Endothelial cell of umbilical vein (primary cell): ENCODE measurements around the gene PID1. TPM values are rescaled to one million over a fixed set of nuclear protein-coding genes. Genes with fewer than 3 reads are reported as not detected.
"Not testable (repeated sequence)": the region's sequence is repeated elsewhere in the genome, so short reads cannot be mapped to it uniquely, and the experiment has no call there.

ENCODE experiments used
- BruUV-seq: library from RNA; stranded (reverse); fragments of 400-500 nt; replicated peaks from 2 replicates; lab custom pipeline; 2021; lab: Mats Ljungman, UMichigan
- CTCF ChIA-PET: fragments of 300-600, 350-600 bp; sonication (Branson Sonifier 250); formaldehyde crosslinking; loops from one replicate; lab custom pipeline; 2021; ENCODE audit warnings: antibody characterized with exemption, inconsistent platforms; lab: Charles Lee
- POLR2A ChIA-PET: fragments of 300-600, 350-600 bp; sonication (Branson Sonifier 250); formaldehyde crosslinking; loops from one replicate; lab custom pipeline; 2021; ENCODE audit warnings: antibody characterized with exemption, inconsistent platforms; lab: Charles Lee
- DNase-seq: peaks from one replicate; pipeline ENCODE4 v3.0.0-alpha.2; 2011; ENCODE audit warnings: low read depth, low spot score
- FAIRE-seq: peaks from 2 replicates; lab custom pipeline; 2011; peaks lifted over from hg19 to GRCh38; lab: Jason Lieb, UNC
- H2AFZ ChIP-seq: 2 replicates; pipeline ENCODE4 v1.6.0; 2012; ENCODE audit warnings: low read depth, low read length, control low read depth, inconsistent platforms
- H3K27ac ChIP-seq: 2 replicates; pipeline ENCODE4 v1.5.1; 2011; ENCODE audit warnings: low read depth, mild to moderate bottlenecking, control low read depth, low read length, moderate library complexity; ENCODE audit not compliant: insufficient read depth
- H3K27me3 ChIP-seq, 2 experiments: 2 replicates each; pipeline versions ENCODE4 v1.6.0 to v1.6.1; 2011; ENCODE audit warnings: low read length in 2 of 2, mixed read lengths in 1 of 2; ENCODE audit not compliant: control insufficient read depth in 2 of 2, insufficient read depth in 2 of 2
- H3K36me3 ChIP-seq, 2 experiments: 2 replicates in 1 of 2; 3 replicates in 1 of 2; pipeline ENCODE4 v1.5.1; 2011; ENCODE audit warnings: low read length in 2 of 2, mild to moderate bottlenecking in 1 of 2, moderate library complexity in 1 of 2; ENCODE audit not compliant: control insufficient read depth in 2 of 2, insufficient read depth in 2 of 2; ENCODE audit errors: extremely low read depth in 1 of 2
- H3K4me1 ChIP-seq: 3 replicates; pipeline ENCODE4 v1.5.1; 2011; ENCODE audit warnings: mild to moderate bottlenecking, low read length; ENCODE audit not compliant: control insufficient read depth, insufficient read depth; ENCODE audit errors: extremely low read depth
- H3K4me2 ChIP-seq: 2 replicates; pipeline ENCODE4 v1.6.1; 2011; ENCODE audit warnings: low read length, control low read depth, mixed read lengths; ENCODE audit not compliant: insufficient read depth
- H3K4me3 ChIP-seq, 3 experiments: fragments of 200-600 bp in 1 of 3; sonication (generic), shearing (Covaris generic) in 1 of 3; replicated peaks in 1 of 3; 2 replicates each; pipeline ENCODE4 v1.5.1; 2011 to 2016; ENCODE audit warnings: control low read depth in 3 of 3, low read length in 3 of 3, mild to moderate bottlenecking in 2 of 3, inconsistent platforms in 1 of 3, low read depth in 1 of 3, moderate library complexity in 1 of 3; ENCODE audit not compliant: insufficient read depth in 1 of 3
- H3K79me2 ChIP-seq: 2 replicates; pipeline ENCODE4 v1.6.0; 2012; ENCODE audit warnings: low read length, inconsistent platforms; ENCODE audit not compliant: control insufficient read depth, insufficient read depth
- H3K9ac ChIP-seq: replicated peaks from 2 replicates; pipeline ENCODE3; 2011; ENCODE audit warnings: low read length, control low read depth; ENCODE audit not compliant: insufficient read depth; ENCODE audit errors: extremely low read depth
- H3K9me1 ChIP-seq: replicated peaks from 3 replicates; pipeline ENCODE4 v1.6.0; 2011; ENCODE audit warnings: mild to moderate bottlenecking, low read length; ENCODE audit not compliant: control insufficient read depth, insufficient read depth; ENCODE audit errors: extremely low read depth
- H3K9me3 ChIP-seq: replicated peaks from 2 replicates; pipeline ENCODE4 v1.5.1; 2012; ENCODE audit warnings: low read length, inconsistent platforms; ENCODE audit not compliant: control insufficient read depth, insufficient read depth
- H4K20me1 ChIP-seq: replicated peaks from 2 replicates; pipeline ENCODE3; 2011; ENCODE audit warnings: mild to moderate bottlenecking, low read length; ENCODE audit not compliant: control insufficient read depth, insufficient read depth; ENCODE audit errors: extremely low read depth
- CTCF ChIP-seq, 2 donors: IDR thresholded peaks; 1 replicate in 1 of 2; 2 replicates in 1 of 2; pipeline ENCODE4 v1.5.1; 2011; ENCODE audit warnings: low read length in 2 of 2, mild to moderate bottlenecking in 2 of 2, moderate library complexity in 2 of 2, control low read depth in 1 of 2, inconsistent platforms in 1 of 2, low read depth in 1 of 2; ENCODE audit not compliant: insufficient read depth in 1 of 2; ENCODE audit errors: extremely low read depth in 1 of 2
- EZH2 ChIP-seq: IDR thresholded peaks from 2 replicates; pipeline ENCODE4 v1.6.1; 2012; ENCODE audit warnings: borderline replicate concordance, low read depth, mild to moderate bottlenecking, moderate library complexity, low read length, inconsistent platforms; ENCODE audit not compliant: severe bottlenecking
- FOS ChIP-seq: IDR thresholded peaks from 2 replicates; pipeline ENCODE4 v1.6.1; 2011; ENCODE audit warnings: mild to moderate bottlenecking, low read length, moderate library complexity, borderline replicate concordance; ENCODE audit not compliant: insufficient read depth
- GATA2 ChIP-seq: IDR thresholded peaks from 2 replicates; pipeline ENCODE4 v1.7.0; 2011; ENCODE audit warnings: low read depth, mild to moderate bottlenecking, moderate library complexity, mixed read lengths, low read length; ENCODE audit not compliant: insufficient read length, insufficient read depth
- JUN ChIP-seq: IDR thresholded peaks from 2 replicates; pipeline ENCODE4 v1.6.1; 2011; ENCODE audit warnings: borderline replicate concordance, low read depth; ENCODE audit not compliant: insufficient read length, insufficient read depth
- MAX ChIP-seq: IDR thresholded peaks from 2 replicates; pipeline ENCODE4 v1.6.1; 2011; ENCODE audit not compliant: insufficient read depth, insufficient read length
- MYC ChIP-seq: IDR thresholded peaks from one replicate; pipeline ENCODE4 v1.6.1; 2011; ENCODE audit warnings: mild to moderate bottlenecking, low read depth, low read length
- POLR2A ChIP-seq: IDR thresholded peaks from 2 replicates; pipeline ENCODE4 v1.6.1; 2012; ENCODE audit warnings: low read depth, mild to moderate bottlenecking, control low read depth, low read length
- POLR2AphosphoS5 ChIP-seq: IDR thresholded peaks from 2 replicates; pipeline ENCODE4 v1.6.1; 2012; ENCODE audit warnings: low read depth, mild to moderate bottlenecking, control low read depth, low read length, moderate library complexity; ENCODE audit not compliant: insufficient read depth
- dilution Hi-C: fragments of 300-500 bp; cut with MboI; formaldehyde crosslinking; loops from one replicate; pipeline ENCODE4 v1.15.0; 2019; ENCODE audit warnings: low sequenced_read_pairs; ENCODE audit not compliant: extremely low pct_ligation_motif_present
- intact Hi-C: fragments of 100-400 bp; cut with micrococcal nuclease; formaldehyde crosslinking; loops from one replicate; pipeline ENCODE4 v1.10.0; 2022
- polyA plus RNA-seq, 4 experiments: library from polyadenylated mRNA; depleted of rRNA in 3 of 4; stranded (reverse) in 3 of 4; unstranded in 1 of 4; fragments of >200 nt; gene quantifications; 2 replicates each; pipeline versions ENCODE4 v1.2.1 to v1.2.3, GENCODE V29; 2011 to 2012; ENCODE audit warnings: missing spikeins in 1 of 4
- total RNA-seq: library from RNA; stranded (reverse); gene quantifications from 2 replicates; pipeline ENCODE4 v1.2.3, GENCODE V29; 2021

Gene PID1
- total and polyA plus RNA-seq, 2 donors (not counting 3 experiments of a cell fraction or from before 2014, with no cell fraction given), result not detected

GRCh38 chr2:229080172-229080571 lies 190.9 kb downstream of the PID1 start:
- no peaks in the 10 kb centered on the region for H3K27me3 ChIP-seq
- no peak overlapping the region for H3K4me3 ChIP-seq
- no TSS peak for BruUV-seq
- H2AFZ ChIP-seq, result no peak overlapping the region
- no peaks in the 10 kb centered on the region for H4K20me1 ChIP-seq
- dilution Hi-C loops, result no loop called here
- H3K4me2 ChIP-seq, result no peak overlapping the region
- no peak for FAIRE-seq
- H3K9me3 ChIP-seq, result peaks cover 9% of the 10 kb centered on the region
- H3K36me3 ChIP-seq, result no peaks in the 10 kb centered on the region
- intact Hi-C loops, result no loop called here
- CTCF ChIA-PET, result no interaction called here
- no peak for TF ChIP-seq POLR2AphosphoS5
- TF ChIP-seq JUN, result no peak
- TF ChIP-seq EZH2, result no peak
- no peak for TF ChIP-seq MAX
- no peak for TF ChIP-seq FOS
- no peak for TF ChIP-seq POLR2A
- TF ChIP-seq CTCF (IDR thresholded peaks at IDR 0.05; ENCODE audit: extremely low read depth in 1 of 2, insufficient read depth in 1 of 2, low read depth in 1 of 2, low read length in 2 of 2), result no peak
- TF ChIP-seq MYC, result no peak
- TF ChIP-seq GATA2, result no peak
- H3K4me1 ChIP-seq, result no peaks in the 10 kb centered on the region
- H3K9me1 ChIP-seq, result no peaks in the 10 kb centered on the region
- no peaks in the 10 kb centered on the region for H3K79me2 ChIP-seq
- H3K9ac ChIP-seq, result no peak overlapping the region
- no peak overlapping the region for H3K27ac ChIP-seq
- DNase-seq, result no peak
- POLR2A ChIA-PET, result no interaction called here

- H3K27ac ChIP-seq, POLR2A ChIA-PET, H3K9ac ChIP-seq, H4K20me1 ChIP-seq, H3K9me1 ChIP-seq, H2AFZ ChIP-seq, H3K27me3 ChIP-seq, H3K4me2 ChIP-seq, intact Hi-C loops, FAIRE-seq, DNase-seq, H3K79me2 ChIP-seq, H3K4me3 ChIP-seq, dilution Hi-C loops, H3K36me3 ChIP-seq, H3K4me1 ChIP-seq, CTCF ChIA-PET, BruUV-seq, H3K9me3 ChIP-seq: not testable (repeated sequence)
Measured at GRCh38 chr2:229076886-229077285, 194.2 kb downstream of the PID1 start.
